Measurements from ENCODE around the gene ADCK2. TPM values are rescaled to one million over a fixed set of nuclear protein-coding genes. Genes with fewer than 3 reads are reported as not detected.

ADCK2 gene
- total and polyA plus RNA-seq, 10 of the 15 experiments (the other 5 are each of a cell fraction or from before 2014, with no cell fraction given) = 0.52 to 19.4 (median 13.1) TPM

DNA sequence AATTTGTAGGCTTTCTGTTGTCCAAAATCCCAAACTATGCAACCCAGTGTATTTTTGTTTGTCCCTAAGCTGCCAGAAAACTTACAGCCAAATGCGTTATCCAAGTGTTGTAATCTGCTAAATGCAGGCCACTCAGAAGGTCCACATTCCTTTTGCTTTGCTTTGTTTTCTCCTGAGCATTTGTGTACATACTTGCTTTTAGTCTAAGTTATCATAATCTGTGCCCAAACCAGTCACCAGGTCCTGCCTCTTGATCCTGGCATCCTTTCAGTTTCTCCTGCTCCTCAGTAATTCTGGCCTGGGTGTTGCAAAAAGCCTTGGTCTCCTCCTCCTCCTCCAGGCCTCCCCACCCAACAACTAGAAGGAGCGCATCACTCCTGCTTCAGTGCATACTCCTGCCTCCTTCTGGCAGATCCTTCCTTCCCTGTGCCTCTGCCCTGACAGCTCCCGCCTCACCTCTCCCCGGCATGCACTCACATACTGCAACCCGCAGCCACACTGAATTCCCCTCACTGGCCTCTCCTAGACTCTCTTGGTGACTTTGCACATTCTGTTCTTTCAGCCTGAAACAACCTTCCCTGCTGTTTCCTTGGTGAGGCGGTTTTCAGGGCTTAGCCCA is 34.5 kb upstream of the ADCK2 start:
- FAIRE-seq (no peak), ATAC-seq (no peak), DNase-seq (ENCODE audit: low read depth, low spot score) (no peak)
- no peak for TF ChIP-seq TCF7 (IDR thresholded peaks at IDR 0.05; ENCODE audit: borderline replicate concordance)
- TF ChIP-seq GABPA (IDR thresholded peaks at IDR 0.05; ENCODE audit: low read depth) = no peak
- intact Hi-C loops (cut with micrococcal nuclease; ENCODE audit: unreplicated experiment) (no loop called here), in situ Hi-C loops (cut with MboI) (no loop called here)
- Histone ChIP-seq H3K36me3 (ENCODE audit: control insufficient read depth in 2 of 2, insufficient read depth in 2 of 2, low read length in 1 of 2) (no peaks in the 10 kb centered on the region), H3K79me2 (ENCODE audit: control insufficient read depth, insufficient read depth, low read length) (no peaks in the 10 kb centered on the region), H2AFZ (ENCODE audit: control insufficient read depth, low read depth, low read length) (no peak overlapping the region), H3K27ac (ENCODE audit: control insufficient read depth, insufficient read depth) (no peak overlapping the region), H3K4me1 (ENCODE audit: control insufficient read depth, insufficient read depth, low read length) (no peaks in the 10 kb centered on the region), H3K9ac (ENCODE audit: control insufficient read depth, insufficient read depth, low read length) (no peak overlapping the region), H3K27me3 (replicated peaks in 1 of 2; ENCODE audit: control insufficient read depth in 2 of 2, insufficient read depth in 2 of 2, low read length in 1 of 2) (peaks cover 5 to 12% of the 10 kb centered on the region in 2 experiments), H3K4me3 (no peak overlapping the region), H3K9me3 (replicated peaks; ENCODE audit: control insufficient read depth, insufficient read depth, low read length) (no peaks in the 10 kb centered on the region; the same call in 2 of the 3 replicates), H3K4me2 (ENCODE audit: control insufficient read depth, insufficient read depth) (no peak overlapping the region), H4K20me1 (ENCODE audit: control insufficient read depth, insufficient read depth) (no peaks in the 10 kb centered on the region)
- ChIA-PET RAD21 (ENCODE audit: unreplicated experiment) (no interaction called here), CTCF (no interaction called here), SMC1A (ENCODE audit: uncharacterized antibody, unreplicated experiment) (no interaction called here), POLR2A (no interaction called here)
- 91% methylated on average over 6 of the region's 6 CpGs for WGBS (ENCODE audit: insufficient coverage, insufficient replicate concordance, low lambda C conversion rate, missing lambda C conversion rate)
- BruUV-seq (replicated peaks) = no TSS peak

DNA sequence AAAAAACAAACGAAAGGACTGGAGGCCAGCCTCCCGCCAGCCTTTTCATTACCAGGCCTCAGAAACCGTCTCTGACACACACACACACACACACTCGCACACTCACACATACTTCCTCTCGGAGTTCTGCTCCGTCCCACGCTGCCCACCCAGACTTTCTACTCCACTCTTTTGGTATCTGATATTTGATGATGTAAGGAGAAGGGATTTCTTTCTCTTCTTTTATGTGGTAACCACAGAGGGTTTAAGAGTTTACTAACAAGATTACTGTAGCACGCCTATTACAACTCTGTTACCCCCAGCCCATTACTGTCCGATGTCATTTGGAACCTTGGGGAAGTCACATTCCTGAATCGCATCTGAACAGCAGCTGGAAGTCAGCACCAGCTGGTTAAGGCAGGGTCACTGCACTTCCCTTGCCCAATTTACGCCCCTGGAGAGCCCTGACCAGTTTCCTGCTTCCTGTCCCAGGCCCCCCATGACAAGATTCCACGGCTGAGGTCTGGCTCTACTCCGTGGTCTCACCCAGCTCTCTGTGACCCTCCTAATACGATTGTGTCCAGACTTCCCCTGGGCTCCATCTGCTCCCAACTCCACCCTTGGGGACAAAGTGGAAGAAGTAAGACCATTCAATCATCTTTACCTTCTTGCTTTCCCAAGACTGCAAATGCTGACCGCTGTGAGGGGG is 33.2 kb upstream of the ADCK2 start:
- FAIRE-seq (no peak), DNase-seq (ENCODE audit: low read depth, low spot score) (no peak), ATAC-seq (no peak)
- in situ Hi-C loops (cut with MboI) (no loop called here), intact Hi-C loops (cut with micrococcal nuclease; ENCODE audit: unreplicated experiment) (no loop called here)
- H3K79me2 ChIP-seq (ENCODE audit: control insufficient read depth, insufficient read depth, low read length) = no peaks in the 10 kb centered on the region
- POLR2A ChIA-PET = no interaction called here
- H3K27me3 ChIP-seq (replicated peaks in 1 of 2; ENCODE audit: control insufficient read depth in 2 of 2, insufficient read depth in 2 of 2, low read length in 1 of 2) = peaks cover 5 to 12% of the 10 kb centered on the region in 2 experiments
- no peak overlapping the region for H3K4me3 ChIP-seq
- H3K27ac ChIP-seq (ENCODE audit: control insufficient read depth, insufficient read depth) = no peak overlapping the region
- no peaks in the 10 kb centered on the region for H4K20me1 ChIP-seq (ENCODE audit: control insufficient read depth, insufficient read depth)
- no TSS peak for BruUV-seq (replicated peaks)
- RAD21 ChIA-PET (ENCODE audit: unreplicated experiment) = no interaction called here
- no peak overlapping the region for H2AFZ ChIP-seq (ENCODE audit: control insufficient read depth, low read depth, low read length)
- TF ChIP-seq IKZF2 (IDR thresholded peaks at IDR 0.05) (no peak), SMC3 (IDR thresholded peaks at IDR 0.05; ENCODE audit: borderline replicate concordance, low read length) (no peak), MTA2 (IDR thresholded peaks at IDR 0.05; ENCODE audit: low read depth) (no peak), NR2C1 (IDR thresholded peaks at IDR 0.05) (no peak)
- TF ChIP-seq, protein P1, sequence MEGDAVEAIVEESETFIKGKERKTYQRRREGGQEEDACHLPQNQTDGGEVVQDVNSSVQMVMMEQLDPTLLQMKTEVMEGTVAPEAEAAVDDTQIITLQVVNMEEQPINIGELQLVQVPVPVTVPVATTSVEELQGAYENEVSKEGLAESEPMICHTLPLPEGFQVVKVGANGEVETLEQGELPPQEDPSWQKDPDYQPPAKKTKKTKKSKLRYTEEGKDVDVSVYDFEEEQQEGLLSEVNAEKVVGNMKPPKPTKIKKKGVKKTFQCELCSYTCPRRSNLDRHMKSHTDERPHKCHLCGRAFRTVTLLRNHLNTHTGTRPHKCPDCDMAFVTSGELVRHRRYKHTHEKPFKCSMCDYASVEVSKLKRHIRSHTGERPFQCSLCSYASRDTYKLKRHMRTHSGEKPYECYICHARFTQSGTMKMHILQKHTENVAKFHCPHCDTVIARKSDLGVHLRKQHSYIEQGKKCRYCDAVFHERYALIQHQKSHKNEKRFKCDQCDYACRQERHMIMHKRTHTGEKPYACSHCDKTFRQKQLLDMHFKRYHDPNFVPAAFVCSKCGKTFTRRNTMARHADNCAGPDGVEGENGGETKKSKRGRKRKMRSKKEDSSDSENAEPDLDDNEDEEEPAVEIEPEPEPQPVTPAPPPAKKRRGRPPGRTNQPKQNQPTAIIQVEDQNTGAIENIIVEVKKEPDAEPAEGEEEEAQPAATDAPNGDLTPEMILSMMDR (IDR thresholded peaks at IDR 0.05 in 2 of 3, conservative IDR thresholded peaks at IDR 0.05 in 1 of 3; ENCODE audit: control insufficient read depth in 2 of 3, extremely low read depth in 1 of 3, insufficient read depth in 1 of 3, low read depth in 3 of 3, low read length in 3 of 3) = no peak
- TF ChIP-seq, protein P2, sequence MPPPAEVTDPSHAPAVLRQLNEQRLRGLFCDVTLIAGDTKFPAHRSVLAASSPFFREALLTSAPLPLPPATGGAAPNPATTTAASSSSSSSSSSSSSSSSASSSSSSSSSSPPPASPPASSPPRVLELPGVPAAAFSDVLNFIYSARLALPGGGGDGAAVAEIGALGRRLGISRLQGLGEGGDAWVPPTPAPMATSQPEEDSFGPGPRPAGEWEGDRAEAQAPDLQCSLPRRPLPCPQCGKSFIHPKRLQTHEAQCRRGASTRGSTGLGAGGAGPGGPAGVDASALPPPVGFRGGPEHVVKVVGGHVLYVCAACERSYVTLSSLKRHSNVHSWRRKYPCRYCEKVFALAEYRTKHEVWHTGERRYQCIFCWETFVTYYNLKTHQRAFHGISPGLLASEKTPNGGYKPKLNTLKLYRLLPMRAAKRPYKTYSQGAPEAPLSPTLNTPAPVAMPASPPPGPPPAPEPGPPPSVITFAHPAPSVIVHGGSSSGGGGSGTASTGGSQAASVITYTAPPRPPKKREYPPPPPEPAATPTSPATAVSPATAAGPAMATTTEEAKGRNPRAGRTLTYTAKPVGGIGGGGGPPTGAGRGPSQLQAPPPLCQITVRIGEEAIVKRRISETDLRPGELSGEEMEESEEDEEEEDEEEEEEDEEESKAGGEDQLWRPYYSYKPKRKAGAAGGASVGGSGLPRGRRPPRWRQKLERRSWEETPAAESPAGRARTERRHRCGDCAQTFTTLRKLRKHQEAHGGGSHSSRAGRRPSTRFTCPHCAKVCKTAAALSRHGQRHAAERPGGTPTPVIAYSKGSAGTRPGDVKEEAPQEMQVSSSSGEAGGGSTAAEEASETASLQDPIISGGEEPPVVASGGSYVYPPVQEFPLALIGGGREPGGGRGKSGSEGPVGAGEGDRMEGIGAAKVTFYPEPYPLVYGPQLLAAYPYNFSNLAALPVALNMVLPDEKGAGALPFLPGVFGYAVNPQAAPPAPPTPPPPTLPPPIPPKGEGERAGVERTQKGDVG (CRISPR knock-in tag; IDR thresholded peaks at IDR 0.05) = no peak
- CTCF ChIA-PET = interaction anchor here (1.3 kb wide), 1 partner anchor 97 kb away, joined by 3 read pairs; no protein-coding TSS in a partner anchor
- SMC1A ChIA-PET (ENCODE audit: uncharacterized antibody, unreplicated experiment) = no interaction called here
- peak overlapping the region; percentile 55; the same call in 1 of the 2 replicates for H3K4me2 ChIP-seq (ENCODE audit: control insufficient read depth, insufficient read depth)
- H3K9ac ChIP-seq (ENCODE audit: control insufficient read depth, insufficient read depth, low read length) = no peak overlapping the region
- H3K9me3 ChIP-seq (replicated peaks; ENCODE audit: control insufficient read depth, insufficient read depth, low read length) = no peaks in the 10 kb centered on the region; the same call in 2 of the 3 replicates
- H3K36me3 ChIP-seq (ENCODE audit: control insufficient read depth in 2 of 2, insufficient read depth in 2 of 2, low read length in 1 of 2) = no peaks in the 10 kb centered on the region
- WGBS (ENCODE audit: insufficient coverage, insufficient replicate concordance, low lambda C conversion rate, missing lambda C conversion rate) = 9% methylated on average over 15 of the region's 15 CpGs
- no peaks in the 10 kb centered on the region for H3K4me1 ChIP-seq (ENCODE audit: control insufficient read depth, insufficient read depth, low read length)

All from GM12878 (cell line).